ENCODE measurements around the gene PHLPP1. TPM values are rescaled to one million over a fixed set of nuclear protein-coding genes. Genes with fewer than 3 reads are reported as not detected.

PHLPP1 gene
- total RNA-seq, 4 donors from 2014 or later: 28.1 to 56.6 (median 37.1) TPM

DNA sequence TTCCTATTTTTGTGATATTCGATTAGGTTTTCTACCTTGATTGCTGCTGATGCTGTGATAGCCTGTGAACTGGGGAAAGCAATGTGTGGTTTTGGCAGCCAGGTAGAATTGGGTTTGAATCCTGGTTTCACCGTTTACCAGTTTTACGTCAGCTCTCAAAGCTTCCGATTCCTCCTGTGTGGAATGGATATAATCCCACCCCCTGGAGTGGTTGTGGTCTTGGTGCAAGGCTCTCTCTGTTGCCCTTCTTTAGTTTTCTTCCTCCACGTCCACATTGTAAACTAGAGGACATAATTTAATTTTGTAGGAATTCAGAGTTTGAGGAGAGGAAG lies 45.0 kb downstream of the PHLPP1 start:
- DNase-seq (ENCODE audit: low spot score in 2 of 2): no peak
- H3K4me3 ChIP-seq: no peak overlapping the region
- TF ChIP-seq, protein P1, sequence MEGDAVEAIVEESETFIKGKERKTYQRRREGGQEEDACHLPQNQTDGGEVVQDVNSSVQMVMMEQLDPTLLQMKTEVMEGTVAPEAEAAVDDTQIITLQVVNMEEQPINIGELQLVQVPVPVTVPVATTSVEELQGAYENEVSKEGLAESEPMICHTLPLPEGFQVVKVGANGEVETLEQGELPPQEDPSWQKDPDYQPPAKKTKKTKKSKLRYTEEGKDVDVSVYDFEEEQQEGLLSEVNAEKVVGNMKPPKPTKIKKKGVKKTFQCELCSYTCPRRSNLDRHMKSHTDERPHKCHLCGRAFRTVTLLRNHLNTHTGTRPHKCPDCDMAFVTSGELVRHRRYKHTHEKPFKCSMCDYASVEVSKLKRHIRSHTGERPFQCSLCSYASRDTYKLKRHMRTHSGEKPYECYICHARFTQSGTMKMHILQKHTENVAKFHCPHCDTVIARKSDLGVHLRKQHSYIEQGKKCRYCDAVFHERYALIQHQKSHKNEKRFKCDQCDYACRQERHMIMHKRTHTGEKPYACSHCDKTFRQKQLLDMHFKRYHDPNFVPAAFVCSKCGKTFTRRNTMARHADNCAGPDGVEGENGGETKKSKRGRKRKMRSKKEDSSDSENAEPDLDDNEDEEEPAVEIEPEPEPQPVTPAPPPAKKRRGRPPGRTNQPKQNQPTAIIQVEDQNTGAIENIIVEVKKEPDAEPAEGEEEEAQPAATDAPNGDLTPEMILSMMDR (IDR thresholded peaks at IDR 0.05): no peak
- TF ChIP-seq POLR2A (IDR thresholded peaks at IDR 0.05): no peak
- TF ChIP-seq EP300 (IDR thresholded peaks at IDR 0.05): no peak
- no peak for TF ChIP-seq POLR2AphosphoS5 (IDR thresholded peaks at IDR 0.05)
- peak overlapping the region; percentile 6 for H3K27ac ChIP-seq
- H3K27me3 ChIP-seq: no peaks in the 10 kb centered on the region
- H3K9me3 ChIP-seq: no peaks in the 10 kb centered on the region
- WGBS: 61% methylated on average over 5 of the region's 5 CpGs
- H3K36me3 ChIP-seq: no peaks in the 10 kb centered on the region
- H3K4me1 ChIP-seq: peaks cover 40% of the 10 kb centered on the region

DNA sequence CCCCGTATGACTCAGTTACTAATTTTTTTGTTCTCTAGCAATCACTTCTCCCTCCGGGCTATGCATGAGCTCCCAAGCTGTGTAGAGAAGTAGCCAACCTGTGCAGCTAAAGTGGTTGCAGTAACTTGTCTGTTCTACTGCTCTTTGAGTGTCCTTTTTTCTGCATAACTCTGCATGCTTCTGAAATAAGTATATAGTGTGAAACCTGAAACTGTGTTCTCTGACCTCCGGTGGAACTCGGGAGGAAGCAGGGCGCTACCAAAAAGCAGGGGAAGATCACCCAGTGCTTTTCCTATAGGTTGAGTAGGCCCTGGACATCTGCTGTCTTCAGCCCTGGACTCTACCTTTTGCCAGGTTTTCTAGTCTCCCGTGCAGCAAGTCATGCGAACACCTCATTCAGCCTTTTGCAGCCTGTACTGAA lies 47.8 kb downstream of the PHLPP1 start:
- DNase-seq (ENCODE audit: low spot score in 2 of 2): no peak
- Histone ChIP-seq H3K9me3 (no peaks in the 10 kb centered on the region), H3K4me3 (no peak overlapping the region), H3K27ac (peak overlapping the region; percentile 12), H3K36me3 (no peaks in the 10 kb centered on the region), H3K4me1 (peaks cover 59% of the 10 kb centered on the region), H3K27me3 (no peaks in the 10 kb centered on the region)
- WGBS: 53% methylated on average over 7 of the region's 7 CpGs
- TF ChIP-seq, protein P1 (IDR thresholded peaks at IDR 0.05): no peak
- TF ChIP-seq POLR2AphosphoS5 (IDR thresholded peaks at IDR 0.05) (no peak), EP300 (IDR thresholded peaks at IDR 0.05) (no peak), POLR2A (IDR thresholded peaks at IDR 0.05) (no peak)

- no peaks in the 10 kb centered on the region for H3K9me3 ChIP-seq
- WGBS: 58% methylated on average over 4 of the region's 4 CpGs
- H3K27ac ChIP-seq: peak overlapping the region; percentile 78
- no peak for DNase-seq (ENCODE audit: low spot score in 2 of 2)
- H3K36me3 ChIP-seq: no peaks in the 10 kb centered on the region
- no peak overlapping the region for H3K4me3 ChIP-seq
- peaks cover 47% of the 10 kb centered on the region for H3K4me1 ChIP-seq
- TF ChIP-seq, protein P1 (IDR thresholded peaks at IDR 0.05): no peak
- no peak for TF ChIP-seq EP300 (IDR thresholded peaks at IDR 0.05)
- no peak for TF ChIP-seq POLR2AphosphoS5 (IDR thresholded peaks at IDR 0.05)
- TF ChIP-seq POLR2A (IDR thresholded peaks at IDR 0.05): no peak
- H3K27me3 ChIP-seq: no peaks in the 10 kb centered on the region
Measured at GRCh38 chr18:62766266-62766665, 50.9 kb downstream of the PHLPP1 start.

DNA sequence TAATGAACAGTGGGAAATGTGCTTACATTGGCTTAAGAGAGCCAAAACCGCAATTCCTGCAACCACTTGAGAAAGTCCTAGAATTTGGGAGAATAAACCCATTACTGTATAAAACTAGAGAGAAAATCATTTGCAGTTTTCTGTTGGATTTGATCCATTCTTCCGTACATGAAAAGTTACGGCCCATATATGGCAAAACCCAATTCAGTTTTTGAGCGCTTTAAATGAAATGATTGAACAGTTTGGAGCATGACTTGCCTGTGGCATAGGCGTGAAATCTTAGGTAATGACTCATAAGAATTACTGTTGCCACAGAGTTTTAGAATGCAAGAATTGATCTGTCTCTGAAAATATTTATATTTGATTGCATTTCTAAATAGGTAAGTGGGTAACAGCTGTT lies 52.0 kb downstream of the PHLPP1 start:
- Histone ChIP-seq H3K36me3 (no peaks in the 10 kb centered on the region), H3K4me1 (peaks cover 47% of the 10 kb centered on the region), H3K9me3 (no peaks in the 10 kb centered on the region), H3K27me3 (no peaks in the 10 kb centered on the region), H3K27ac (peak overlapping the region; percentile 78), H3K4me3 (peak overlapping the region; percentile 9)
- TF ChIP-seq EP300 (IDR thresholded peaks at IDR 0.05) (no peak), POLR2A (IDR thresholded peaks at IDR 0.05) (no peak), POLR2AphosphoS5 (IDR thresholded peaks at IDR 0.05) (no peak)
- TF ChIP-seq, protein P1 (IDR thresholded peaks at IDR 0.05): no peak
- DNase-seq (ENCODE audit: low spot score in 2 of 2): no peak
- 49% methylated on average over 5 of the region's 5 CpGs for WGBS

GRCh38 chr18:62767836-62768557 lies 52.7 kb downstream of the PHLPP1 start:
- TF ChIP-seq, protein P1 (IDR thresholded peaks at IDR 0.05): no peak
- TF ChIP-seq EP300 (IDR thresholded peaks at IDR 0.05): no peak
- no peak for TF ChIP-seq POLR2AphosphoS5 (IDR thresholded peaks at IDR 0.05)
- TF ChIP-seq POLR2A (IDR thresholded peaks at IDR 0.05): no peak
- H3K4me1 ChIP-seq: peaks cover 47% of the 10 kb centered on the region
- WGBS: 38% methylated on average over 3 of the region's 3 CpGs
- no peaks in the 10 kb centered on the region for H3K27me3 ChIP-seq
- no peaks in the 10 kb centered on the region for H3K36me3 ChIP-seq
- H3K4me3 ChIP-seq: no peak overlapping the region
- peak overlapping the region; percentile 78 for H3K27ac ChIP-seq
- no peaks in the 10 kb centered on the region for H3K9me3 ChIP-seq
- no peak for DNase-seq (ENCODE audit: low spot score in 2 of 2)

All from suprapubic skin (tissue), 4 donors.